GM23248 (cell line): ENCODE data around the gene MTA3.
"Not testable (repeated sequence)": the region's sequence is repeated elsewhere in the genome, so short reads cannot be mapped to it uniquely, and the experiment has no call there.

Source experiments
- EZH2 ChIP-seq: fragments of 200-600 bp; sonication (generic); IDR thresholded peaks from 2 replicates; pipeline ENCODE4 v1.6.1; 2018; ENCODE audit warnings: antibody characterized with exemption, mild to moderate bottlenecking; ENCODE audit not compliant: insufficient read depth, poor library complexity, severe bottlenecking
- EZH2phosphoT487 ChIP-seq: fragments of 200-600 bp; sonication (generic); IDR thresholded peaks from 2 replicates; pipeline ENCODE4 v1.6.1; 2018; ENCODE audit warnings: antibody characterized with exemption, moderate library complexity, mild to moderate bottlenecking, low read depth; ENCODE audit not compliant: insufficient read depth

- TF ChIP-seq EZH2, EZH2phosphoT487: not testable (repeated sequence)
Measured at GRCh38 chr2:42628024-42628423, 59.6 kb downstream of the MTA3 start.
